Right atrium auricular region (tissue), 2 donors: ENCODE data around the gene SF3A1. TPM values are rescaled to one million over a fixed set of nuclear protein-coding genes. Genes with fewer than 3 reads are reported as not detected.

Experiments
- DNase-seq: peaks from one replicate; pipeline ENCODE4 v3.0.0-alpha.2; 2019; ENCODE audit warnings: low spot score
- H3K27ac ChIP-seq, 2 donors: fragments of 200-600 bp; sonication (generic); 1 replicate in 1 of 2; 2 replicates in 1 of 2; pipeline ENCODE4 v1.5.1; 2016 to 2019
- H3K27me3 ChIP-seq, 2 donors: fragments of 200-600 bp; sonication (generic); one replicate each; pipeline versions ENCODE4 v1.5.1 to v1.6.0; 2017 to 2019
- H3K36me3 ChIP-seq: fragments of 200-600 bp; sonication (generic); one replicate; pipeline ENCODE4 v1.5.1; 2016
- H3K4me1 ChIP-seq, 2 donors: fragments of 200-600 bp; sonication (generic); one replicate each; pipeline versions ENCODE4 v1.5.1 to v1.6.0; 2017 to 2019
- H3K4me3 ChIP-seq, 2 donors: fragments of 200-600 bp; sonication (generic); 1 replicate in 1 of 2; 2 replicates in 1 of 2; pipeline ENCODE4 v1.5.1; 2017 to 2019; ENCODE audit warnings: mild to moderate bottlenecking in 1 of 2, moderate library complexity in 1 of 2
- H3K9me3 ChIP-seq, 2 donors: fragments of 200-600 bp; sonication (generic); one replicate each; pipeline ENCODE4 v1.5.1; 2019
- CTCF ChIP-seq, 2 donors: fragments of 200-600 bp; sonication (generic); IDR thresholded peaks; one replicate each; pipeline ENCODE4 v1.5.1; 2019; ENCODE audit warnings: antibody characterized with exemption in 2 of 2
- total RNA-seq, 2 donors: library from RNA; depleted of rRNA; stranded (reverse); fragments of >200 nt; gene quantifications; one replicate each; pipeline ENCODE4 v1.1.0, GENCODE V29; 2016

Gene SF3A1
- total RNA-seq, 2 donors from 2014 or later, result 52.3 to 81.1 TPM

GRCh38 chr22:30297276-30297990 is 59.3 kb downstream of the SF3A1 start:
- Histone ChIP-seq H3K4me1 (peaks cover 0 to 24% of the 10 kb centered on the region in 2 donors), H3K36me3 (peaks cover 74% of the 10 kb centered on the region), H3K9me3 (no peaks in the 10 kb centered on the region), H3K27ac (no peak overlapping the region), H3K27me3 (no peaks in the 10 kb centered on the region), H3K4me3 (no peak overlapping the region)
- TF ChIP-seq CTCF (IDR thresholded peaks at IDR 0.05), result no peak
- DNase-seq, result no peak

GRCh38 chr22:30296833-30297232 is 59.9 kb downstream of the SF3A1 start:
- Histone ChIP-seq H3K36me3 (peaks cover 80% of the 10 kb centered on the region), H3K4me3 (no peak overlapping the region), H3K27ac (no peak overlapping the region), H3K27me3 (no peaks in the 10 kb centered on the region), H3K9me3 (no peaks in the 10 kb centered on the region), H3K4me1 (peaks cover 0 to 24% of the 10 kb centered on the region in 2 donors)
- no peak for DNase-seq
- TF ChIP-seq CTCF (IDR thresholded peaks at IDR 0.05), result no peak

GRCh38 chr22:30296324-30296723 is 60.4 kb downstream of the SF3A1 start:
- no peak for TF ChIP-seq CTCF (IDR thresholded peaks at IDR 0.05)
- Histone ChIP-seq H3K36me3 (peaks cover 82% of the 10 kb centered on the region), H3K27ac (no peak overlapping the region), H3K9me3 (no peaks in the 10 kb centered on the region), H3K4me3 (no peak overlapping the region), H3K27me3 (no peaks in the 10 kb centered on the region), H3K4me1 (peaks cover 0 to 24% of the 10 kb centered on the region in 2 donors)
- no peak for DNase-seq

GRCh38 chr22:30295576-30295975 is 61.1 kb downstream of the SF3A1 start:
- Histone ChIP-seq H3K9me3 (no peaks in the 10 kb centered on the region), H3K27ac (no peak overlapping the region), H3K27me3 (no peaks in the 10 kb centered on the region), H3K36me3 (peaks cover 75% of the 10 kb centered on the region), H3K4me3 (no peak overlapping the region), H3K4me1 (peaks cover 0 to 24% of the 10 kb centered on the region in 2 donors)
- DNase-seq, result no peak
- TF ChIP-seq CTCF (IDR thresholded peaks at IDR 0.05), result no peak

- no peak overlapping the region for H3K4me3 ChIP-seq
- DNase-seq, result no peak
- H3K27me3 ChIP-seq, result no peaks in the 10 kb centered on the region
- no peak for TF ChIP-seq CTCF (IDR thresholded peaks at IDR 0.05)
- H3K9me3 ChIP-seq, result no peaks in the 10 kb centered on the region
- H3K4me1 ChIP-seq, result peaks cover 0 to 29% of the 10 kb centered on the region in 2 donors
- H3K27ac ChIP-seq, result no peak overlapping the region
- H3K36me3 ChIP-seq, result peaks cover 74% of the 10 kb centered on the region
Observed at GRCh38 chr22:30294830-30295229, 61.9 kb downstream of the SF3A1 start.

GRCh38 chr22:30294066-30294465 is 62.6 kb downstream of the SF3A1 start:
- no peak for TF ChIP-seq CTCF (IDR thresholded peaks at IDR 0.05)
- Histone ChIP-seq H3K27me3 (no peaks in the 10 kb centered on the region), H3K4me3 (no peak overlapping the region), H3K9me3 (no peaks in the 10 kb centered on the region), H3K4me1 (peaks cover 0 to 30% of the 10 kb centered on the region in 2 donors), H3K27ac (no peak overlapping the region), H3K36me3 (peaks cover 69% of the 10 kb centered on the region)
- DNase-seq, result no peak
